GM12872 (cell line): ENCODE data around the gene TMC1.

Experiments used
- TF ChIP-seq, protein P1 (sequence below): IDR thresholded peaks from 3 replicates; pipeline ENCODE4 v1.5.1; 2011; ENCODE audit warnings: low read depth, mild to moderate bottlenecking, low read length, moderate library complexity; ENCODE audit not compliant: insufficient read depth

The TMC1 gene

DNA sequence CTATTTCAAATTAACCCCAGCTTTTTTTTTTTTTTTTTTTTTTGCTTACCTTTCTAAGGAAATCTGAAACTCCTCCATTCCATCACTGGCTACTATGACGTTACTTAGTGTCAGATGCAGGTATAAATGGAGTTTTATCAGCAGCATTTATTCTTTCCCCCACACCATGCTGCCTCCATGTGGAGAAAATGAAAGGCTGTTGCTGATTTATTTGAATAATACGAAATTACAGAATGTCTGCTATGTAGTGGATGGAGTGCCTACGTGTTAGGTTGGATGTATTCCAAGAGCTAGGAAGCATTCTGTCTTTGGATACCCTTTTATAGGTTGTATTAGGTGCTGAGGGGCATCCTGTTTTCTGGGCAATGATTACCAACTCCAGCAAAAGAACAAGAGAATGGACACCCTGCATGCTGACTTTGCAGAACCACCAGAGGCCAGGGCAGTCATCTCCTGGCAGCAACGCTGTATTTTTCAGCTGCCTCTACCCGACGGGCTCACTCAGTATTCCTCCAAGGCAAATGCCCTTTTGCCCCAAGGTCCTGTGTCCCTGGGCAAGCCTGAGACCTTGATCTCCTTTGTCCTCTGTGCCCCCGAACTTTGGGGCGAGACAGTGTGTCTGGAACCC lies 232.0 kb downstream of the TMC1 start:
- TF ChIP-seq, protein P1, sequence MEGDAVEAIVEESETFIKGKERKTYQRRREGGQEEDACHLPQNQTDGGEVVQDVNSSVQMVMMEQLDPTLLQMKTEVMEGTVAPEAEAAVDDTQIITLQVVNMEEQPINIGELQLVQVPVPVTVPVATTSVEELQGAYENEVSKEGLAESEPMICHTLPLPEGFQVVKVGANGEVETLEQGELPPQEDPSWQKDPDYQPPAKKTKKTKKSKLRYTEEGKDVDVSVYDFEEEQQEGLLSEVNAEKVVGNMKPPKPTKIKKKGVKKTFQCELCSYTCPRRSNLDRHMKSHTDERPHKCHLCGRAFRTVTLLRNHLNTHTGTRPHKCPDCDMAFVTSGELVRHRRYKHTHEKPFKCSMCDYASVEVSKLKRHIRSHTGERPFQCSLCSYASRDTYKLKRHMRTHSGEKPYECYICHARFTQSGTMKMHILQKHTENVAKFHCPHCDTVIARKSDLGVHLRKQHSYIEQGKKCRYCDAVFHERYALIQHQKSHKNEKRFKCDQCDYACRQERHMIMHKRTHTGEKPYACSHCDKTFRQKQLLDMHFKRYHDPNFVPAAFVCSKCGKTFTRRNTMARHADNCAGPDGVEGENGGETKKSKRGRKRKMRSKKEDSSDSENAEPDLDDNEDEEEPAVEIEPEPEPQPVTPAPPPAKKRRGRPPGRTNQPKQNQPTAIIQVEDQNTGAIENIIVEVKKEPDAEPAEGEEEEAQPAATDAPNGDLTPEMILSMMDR, result no peak

DNA sequence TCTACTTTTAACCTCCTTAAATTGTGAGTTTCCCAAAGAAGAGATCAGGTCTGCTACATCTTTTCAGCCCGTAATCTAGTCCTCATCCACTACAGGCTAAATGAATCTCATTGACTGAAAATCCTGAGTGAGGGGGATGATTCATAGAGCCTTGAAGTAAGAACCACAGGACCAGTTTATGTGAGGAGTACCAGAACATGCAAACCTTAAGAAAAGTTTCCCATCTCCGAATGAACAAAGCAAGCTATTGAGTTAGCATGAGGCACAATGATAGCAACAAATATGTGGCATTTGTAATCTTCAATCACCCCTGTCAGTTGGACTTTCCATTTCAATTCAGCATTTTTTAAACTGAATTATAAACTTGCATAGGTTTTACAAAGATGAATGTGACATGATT lies 234.4 kb downstream of the TMC1 start:
- TF ChIP-seq, protein P1, result no peak

DNA sequence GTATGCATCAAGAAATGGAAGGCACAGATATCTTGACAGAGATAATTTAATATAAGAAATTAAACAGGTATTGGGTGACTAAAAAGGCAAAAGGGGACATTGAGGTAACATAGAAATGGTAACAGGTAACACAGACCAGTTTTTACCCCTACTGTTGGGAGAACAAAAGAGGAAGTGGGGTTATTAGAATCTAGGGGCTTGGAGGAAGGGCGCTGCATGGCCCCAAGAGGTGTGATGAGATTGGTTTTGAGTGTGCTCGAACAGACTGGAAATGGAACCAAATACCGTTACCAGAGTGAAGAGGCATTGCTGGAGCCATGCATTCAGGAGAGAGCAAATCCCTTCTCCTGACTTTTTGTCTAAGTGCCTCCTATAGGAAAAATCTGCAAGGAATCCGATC lies 237.5 kb downstream of the TMC1 start:
- TF ChIP-seq, protein P1, result no peak

DNA sequence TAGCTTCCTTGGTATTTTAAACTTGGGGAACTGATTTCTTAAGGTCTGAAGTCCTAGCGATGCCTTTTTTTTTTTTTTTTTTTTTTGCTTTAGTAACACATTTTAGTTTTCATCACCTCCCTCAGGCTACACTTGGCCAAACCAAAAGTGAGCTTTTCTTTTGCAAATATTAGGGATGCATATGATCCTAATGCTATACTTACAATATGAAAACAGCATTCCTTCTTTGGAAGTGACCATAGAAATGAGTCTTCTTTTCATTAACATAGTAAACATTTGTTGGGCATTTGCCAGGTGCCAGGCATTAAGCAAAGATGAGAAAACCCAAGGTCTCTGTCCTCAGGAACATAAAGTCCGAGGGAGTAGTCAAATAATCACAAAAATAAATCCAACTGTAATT lies 241.6 kb downstream of the TMC1 start:
- TF ChIP-seq, protein P1, result no peak

DNA sequence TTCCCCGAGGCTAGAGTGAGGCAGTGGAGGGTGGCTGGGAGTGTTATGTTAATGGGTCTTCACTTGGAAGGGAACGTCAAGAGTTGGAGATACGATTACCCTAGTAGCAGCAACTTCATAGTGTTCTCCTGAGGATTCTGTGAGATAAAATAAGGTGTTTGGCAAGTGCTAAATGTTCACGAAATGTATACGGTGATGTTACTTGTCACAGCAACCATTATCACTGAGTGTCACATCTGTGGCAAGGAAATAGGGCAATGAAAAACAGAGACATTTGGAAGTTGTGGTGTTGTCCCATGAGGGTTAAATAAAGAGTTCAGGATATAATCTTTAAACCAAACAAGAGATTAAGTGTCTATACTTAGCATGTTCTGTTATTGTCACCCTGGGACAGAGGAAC lies 248.1 kb downstream of the TMC1 start:
- TF ChIP-seq, protein P1, result no peak

DNA sequence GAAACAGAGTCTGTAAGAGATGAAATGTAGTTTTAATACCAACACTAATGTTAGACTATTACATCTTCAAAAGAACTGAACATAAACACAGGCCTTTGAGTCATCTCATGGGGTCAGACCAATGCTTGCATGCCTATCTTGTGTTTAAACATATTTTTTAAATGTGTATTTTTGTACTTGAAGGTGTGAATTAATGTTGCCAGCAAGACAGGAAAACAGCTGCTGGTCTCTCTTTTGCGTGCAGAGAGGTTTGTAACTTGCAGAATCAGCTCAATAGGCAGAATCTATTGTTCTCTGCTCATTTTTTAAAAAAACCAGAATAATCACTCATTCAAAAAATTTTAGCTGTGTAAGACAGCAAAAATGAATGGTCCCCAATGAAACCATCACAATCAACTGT lies 251.3 kb downstream of the TMC1 start:
- TF ChIP-seq, protein P1, result no peak

DNA sequence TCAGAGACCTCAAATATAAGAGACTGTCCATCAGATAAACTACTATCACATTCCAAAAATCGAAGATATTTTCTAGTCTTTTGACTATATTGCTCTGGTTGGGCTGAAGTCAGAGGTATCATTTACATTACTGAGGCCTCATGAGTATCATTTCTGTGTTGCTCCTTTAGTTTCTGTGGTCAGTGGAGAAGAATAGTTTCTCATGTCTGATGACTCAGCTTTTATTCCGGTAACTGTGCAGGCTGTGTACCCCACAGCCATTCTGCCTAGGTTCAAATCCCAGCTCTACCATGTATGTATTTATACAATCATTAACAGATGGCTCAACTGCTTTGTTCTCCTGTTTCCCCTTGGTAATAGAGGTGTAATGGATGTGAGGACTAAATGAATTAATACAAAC lies 252.2 kb downstream of the TMC1 start:
- TF ChIP-seq, protein P1, result no peak

DNA sequence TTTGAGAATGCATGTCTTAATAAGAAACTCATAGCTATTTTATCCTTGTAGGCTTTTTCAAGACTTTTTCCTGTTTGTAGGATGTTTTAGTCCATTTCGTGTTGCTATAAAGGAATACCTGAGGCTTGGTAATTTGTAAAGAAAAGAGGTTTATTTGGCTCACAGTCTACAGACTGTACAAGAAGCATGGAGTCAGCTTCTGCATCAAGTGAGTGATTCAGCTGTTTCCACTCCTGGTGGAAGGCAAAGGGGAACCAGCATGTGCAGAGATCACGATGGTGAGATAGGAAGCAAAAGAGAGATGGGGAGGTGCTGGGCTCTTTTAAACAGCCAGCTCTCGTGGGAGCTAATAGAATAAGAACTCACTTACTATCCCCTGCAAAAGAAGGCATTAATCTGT lies 254.2 kb downstream of the TMC1 start:
- TF ChIP-seq, protein P1, result no peak
